Measurements from ENCODE around the gene MC2R. TPM values are rescaled to one million over a fixed set of nuclear protein-coding genes. Genes with fewer than 3 reads are reported as not detected.

MC2R gene
- total RNA-seq, 1 experiment from 2014 or later, result not detected

DNA sequence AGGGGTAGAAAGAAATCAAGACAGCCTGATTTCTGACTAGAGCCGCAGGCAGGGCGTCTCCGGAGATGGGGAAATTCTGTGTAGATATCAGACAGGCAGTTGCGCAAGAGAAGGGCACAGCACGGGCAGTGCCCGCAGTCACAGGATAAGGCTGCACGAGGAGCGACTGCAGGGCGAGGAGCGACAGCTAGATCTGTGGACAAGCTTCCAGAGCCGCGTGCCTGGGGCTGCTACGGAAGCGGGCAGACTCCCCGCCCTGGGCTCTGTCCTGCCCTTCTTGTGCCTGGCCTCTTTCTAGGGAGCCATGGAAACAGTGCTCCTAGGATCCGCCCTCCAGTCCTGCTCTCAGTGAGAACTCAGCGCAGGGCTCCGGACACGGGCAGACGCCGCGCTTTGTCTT is 78.8 kb downstream of the MC2R start:
- no peaks in the 10 kb centered on the region for H3K4me1 Mint-ChIP-seq (ENCODE audit: insufficient read depth, unreplicated experiment)
- intact Hi-C loops (cut with micrococcal nuclease), result no loop called here
- no TSS peak for BruUV-seq (replicated peaks)

GRCh38 chr18:13835202-13835601 is 80.1 kb downstream of the MC2R start:
- no peak for DNase-seq (ENCODE audit: unreplicated experiment)
- intact Hi-C loops (cut with micrococcal nuclease), result no loop called here
- no peak overlapping the region for H3K27ac Mint-ChIP-seq (ENCODE audit: low read depth, unreplicated experiment)
- peaks cover 30% of the 10 kb centered on the region for H3K27me3 Mint-ChIP-seq (ENCODE audit: insufficient read depth, unreplicated experiment)
- H3K4me3 Mint-ChIP-seq (ENCODE audit: unreplicated experiment), result no peak overlapping the region
- POLR2A ChIA-PET, result no interaction called here
- H3K9me3 Mint-ChIP-seq (ENCODE audit: unreplicated experiment), result no peaks in the 10 kb centered on the region
- CTCF ChIA-PET, result interaction anchor here (0.8 to 1.6 kb wide), 3 partner anchors 11 to 251 kb away, joined by 4 to 6 read pairs (median 4); partner anchors contain the start of gene MC5R
- H3K36me3 Mint-ChIP-seq (ENCODE audit: insufficient read depth, unreplicated experiment), result no peaks in the 10 kb centered on the region
- no TSS peak for BruUV-seq (replicated peaks)
- TF ChIP-seq, protein P1, sequence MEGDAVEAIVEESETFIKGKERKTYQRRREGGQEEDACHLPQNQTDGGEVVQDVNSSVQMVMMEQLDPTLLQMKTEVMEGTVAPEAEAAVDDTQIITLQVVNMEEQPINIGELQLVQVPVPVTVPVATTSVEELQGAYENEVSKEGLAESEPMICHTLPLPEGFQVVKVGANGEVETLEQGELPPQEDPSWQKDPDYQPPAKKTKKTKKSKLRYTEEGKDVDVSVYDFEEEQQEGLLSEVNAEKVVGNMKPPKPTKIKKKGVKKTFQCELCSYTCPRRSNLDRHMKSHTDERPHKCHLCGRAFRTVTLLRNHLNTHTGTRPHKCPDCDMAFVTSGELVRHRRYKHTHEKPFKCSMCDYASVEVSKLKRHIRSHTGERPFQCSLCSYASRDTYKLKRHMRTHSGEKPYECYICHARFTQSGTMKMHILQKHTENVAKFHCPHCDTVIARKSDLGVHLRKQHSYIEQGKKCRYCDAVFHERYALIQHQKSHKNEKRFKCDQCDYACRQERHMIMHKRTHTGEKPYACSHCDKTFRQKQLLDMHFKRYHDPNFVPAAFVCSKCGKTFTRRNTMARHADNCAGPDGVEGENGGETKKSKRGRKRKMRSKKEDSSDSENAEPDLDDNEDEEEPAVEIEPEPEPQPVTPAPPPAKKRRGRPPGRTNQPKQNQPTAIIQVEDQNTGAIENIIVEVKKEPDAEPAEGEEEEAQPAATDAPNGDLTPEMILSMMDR (IDR thresholded peaks at IDR 0.05; ENCODE audit: unreplicated experiment), result no peak
- H3K4me1 Mint-ChIP-seq (ENCODE audit: insufficient read depth, unreplicated experiment), result no peaks in the 10 kb centered on the region

More for the DNA sequence above, 78.8 kb downstream of the MC2R start:
- Mint-ChIP-seq H3K27me3 (ENCODE audit: insufficient read depth, unreplicated experiment) (peaks cover 16% of the 10 kb centered on the region), H3K36me3 (ENCODE audit: insufficient read depth, unreplicated experiment) (no peaks in the 10 kb centered on the region), H3K4me3 (ENCODE audit: unreplicated experiment) (no peak overlapping the region), H3K27ac (ENCODE audit: low read depth, unreplicated experiment) (no peak overlapping the region), H3K9me3 (ENCODE audit: unreplicated experiment) (no peaks in the 10 kb centered on the region)
- ChIA-PET CTCF (interaction anchor here (0.5 to 1.4 kb wide), 3 partner anchors 12 to 23 kb away, joined by 3 to 5 read pairs (median 3); partner anchors contain the start of gene MC5R), POLR2A (no interaction called here)
- peak; percentile 18 for DNase-seq (ENCODE audit: unreplicated experiment)
- TF ChIP-seq, protein P1 (IDR thresholded peaks at IDR 0.05; ENCODE audit: unreplicated experiment), result no peak

DNA sequence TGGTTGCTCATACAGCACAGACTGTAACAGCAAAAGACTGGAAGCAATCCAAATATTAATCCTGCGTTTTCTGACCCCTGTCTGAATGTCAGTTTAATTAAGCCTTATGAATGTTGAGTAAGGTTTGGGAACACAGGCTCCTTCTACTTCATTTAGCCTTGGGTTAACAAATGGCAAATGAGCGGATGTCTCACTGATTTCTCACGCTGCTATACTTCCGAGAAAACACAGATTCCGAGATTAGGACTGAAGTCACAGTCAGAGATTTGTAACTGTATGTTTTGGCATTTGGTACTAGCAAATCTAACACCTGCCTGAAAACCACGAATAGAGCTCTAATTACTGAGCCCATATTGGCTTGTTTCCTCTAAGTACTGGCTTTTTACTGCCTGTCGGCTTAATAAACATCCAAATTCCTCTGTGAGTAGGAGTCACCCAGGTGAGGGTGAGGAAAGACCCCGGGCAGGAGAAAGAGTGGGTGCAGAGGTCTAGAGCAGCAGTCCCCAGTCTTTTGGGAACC is 80.8 kb downstream of the MC2R start:
- no peak for DNase-seq (ENCODE audit: unreplicated experiment)
- ChIA-PET POLR2A (no interaction called here), CTCF (interaction anchor here (1.6 kb wide), 1 partner anchor 21 kb away, joined by 6 read pairs; no protein-coding TSS in a partner anchor)
- Mint-ChIP-seq H3K4me3 (ENCODE audit: unreplicated experiment) (no peak overlapping the region), H3K27ac (ENCODE audit: low read depth, unreplicated experiment) (no peak overlapping the region), H3K36me3 (ENCODE audit: insufficient read depth, unreplicated experiment) (no peaks in the 10 kb centered on the region), H3K9me3 (ENCODE audit: unreplicated experiment) (no peaks in the 10 kb centered on the region), H3K4me1 (ENCODE audit: insufficient read depth, unreplicated experiment) (no peaks in the 10 kb centered on the region), H3K27me3 (ENCODE audit: insufficient read depth, unreplicated experiment) (peaks cover 30% of the 10 kb centered on the region)
- intact Hi-C loops (cut with micrococcal nuclease), result no loop called here
- BruUV-seq (replicated peaks), result no TSS peak
- TF ChIP-seq, protein P1 (IDR thresholded peaks at IDR 0.05; ENCODE audit: unreplicated experiment), result no peak

Other genes with a start within 250 kb of the MC2R start
- gene FAM210A, start 189.0 kb downstream of the MC2R start, total RNA-seq (2022), result 31.2 and 35.5 TPM in 2 replicates
- 38.4 and 53.0 TPM in 2 replicates for gene RNMT, start 188.9 kb downstream of the MC2R start, total RNA-seq (2022)
- gene MC5R, start 91.4 kb downstream of the MC2R start, total RNA-seq (2022), result not detected in 2 replicates
- 5.3 and 6.0 TPM in 2 replicates for gene ZNF519, start 216.9 kb upstream of the MC2R start, total RNA-seq (2022)